GM21723 (cell line): Measurements from ENCODE around the gene SENP5.
"Not testable (repeated sequence)": the region's sequence is repeated elsewhere in the genome, so short reads cannot be mapped to it uniquely, and the experiment has no call there.

ENCODE experiments used
- ATAC-seq: cut with Tn5 transposase; IDR thresholded peaks from one replicate; pipeline ENCODE4 v1.9.1; 2021; ENCODE audit warnings: mild to moderate bottlenecking, moderate library complexity; ENCODE audit not compliant: unreplicated experiment

The SENP5 gene

DNA sequence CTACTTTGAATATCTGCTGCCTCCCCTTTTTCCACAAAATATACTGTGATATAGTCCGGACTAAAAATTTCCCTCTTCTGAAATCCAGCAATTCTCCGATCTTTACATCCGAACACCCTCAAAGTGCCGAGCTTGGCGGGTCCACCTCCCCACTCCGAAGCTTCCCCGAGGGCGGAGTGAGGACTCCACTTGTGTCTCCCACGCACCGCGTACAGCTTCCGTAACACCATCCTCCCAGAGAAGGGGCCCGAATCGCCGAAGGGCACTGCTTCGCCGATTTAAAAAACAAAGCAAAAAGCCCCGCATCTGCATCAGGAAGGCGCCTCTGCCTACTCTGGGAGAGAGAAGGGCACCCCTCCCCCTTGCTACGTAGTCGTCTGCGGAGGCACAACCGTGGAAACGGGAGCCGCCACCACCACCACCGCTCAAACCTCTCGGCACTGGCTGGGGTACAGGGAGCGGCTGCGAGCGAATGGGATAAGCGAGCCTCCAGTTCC is 74.1 kb downstream of the SENP5 start:
- peak; percentile 35 for ATAC-seq

GRCh38 chr3:196942226-196942914 is 74.7 kb downstream of the SENP5 start, which contains the start of gene NCBP2:
TSS of gene NCBP2 (minus strand) at chr3:196942528. CDS start at chr3:196942503, 25 bp downstream.
- ATAC-seq = peak; percentile 92

DNA sequence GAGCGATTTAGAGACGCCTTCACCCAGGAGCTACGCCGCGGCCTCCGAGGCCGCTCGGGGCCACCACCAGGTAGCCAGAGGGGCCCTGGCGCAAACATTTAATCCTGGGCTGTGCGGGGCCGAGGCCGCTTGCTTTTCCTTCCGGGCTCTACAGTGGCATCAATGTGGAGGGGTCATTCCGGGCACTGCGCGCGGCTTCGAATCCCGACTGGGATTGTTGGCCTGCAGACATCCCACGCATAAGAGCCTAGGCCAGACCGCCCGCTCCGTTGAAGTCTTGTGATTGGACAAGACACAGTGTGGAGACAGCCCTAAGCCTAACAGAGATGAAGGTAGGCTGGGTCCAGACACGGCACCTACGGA is 75.2 kb downstream of the SENP5 start:
- ATAC-seq = peak; percentile 12

DNA sequence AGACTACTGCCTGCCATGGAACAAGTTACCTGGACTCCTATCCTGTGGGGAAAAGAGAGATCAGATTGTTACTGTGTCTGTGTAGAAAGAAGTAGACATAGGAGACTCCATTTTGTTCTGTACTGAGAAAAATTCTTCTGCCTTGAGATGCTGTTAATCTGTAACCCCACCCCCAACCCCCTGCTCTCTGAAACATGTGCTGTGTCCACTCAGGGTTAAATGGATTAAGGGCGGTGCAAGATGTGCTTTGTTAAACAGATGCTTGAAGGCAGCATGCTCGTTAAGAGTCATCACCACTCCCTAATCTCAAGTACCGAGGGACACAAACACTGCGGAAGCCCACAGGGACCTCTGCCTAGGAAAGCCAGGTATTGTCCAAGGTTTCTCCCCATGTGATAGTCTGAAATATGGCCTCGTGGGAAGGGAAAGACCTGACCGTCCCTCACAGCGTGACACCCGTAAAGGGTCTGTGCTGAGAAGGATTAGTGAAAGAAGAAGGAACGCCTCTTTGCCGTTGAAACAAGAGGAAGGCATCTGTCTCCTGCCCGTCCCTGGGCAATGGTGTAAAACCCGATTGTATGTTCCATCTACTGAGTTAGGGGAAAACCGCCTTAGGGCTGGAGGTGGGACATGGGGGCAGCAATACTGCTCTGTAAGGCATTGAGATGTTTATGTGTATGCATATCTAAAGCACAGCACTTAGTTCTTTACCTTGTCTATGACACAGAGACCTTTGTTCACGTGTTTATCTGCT is 76.5 kb downstream of the SENP5 start:
- not testable (repeated sequence) for ATAC-seq

DNA sequence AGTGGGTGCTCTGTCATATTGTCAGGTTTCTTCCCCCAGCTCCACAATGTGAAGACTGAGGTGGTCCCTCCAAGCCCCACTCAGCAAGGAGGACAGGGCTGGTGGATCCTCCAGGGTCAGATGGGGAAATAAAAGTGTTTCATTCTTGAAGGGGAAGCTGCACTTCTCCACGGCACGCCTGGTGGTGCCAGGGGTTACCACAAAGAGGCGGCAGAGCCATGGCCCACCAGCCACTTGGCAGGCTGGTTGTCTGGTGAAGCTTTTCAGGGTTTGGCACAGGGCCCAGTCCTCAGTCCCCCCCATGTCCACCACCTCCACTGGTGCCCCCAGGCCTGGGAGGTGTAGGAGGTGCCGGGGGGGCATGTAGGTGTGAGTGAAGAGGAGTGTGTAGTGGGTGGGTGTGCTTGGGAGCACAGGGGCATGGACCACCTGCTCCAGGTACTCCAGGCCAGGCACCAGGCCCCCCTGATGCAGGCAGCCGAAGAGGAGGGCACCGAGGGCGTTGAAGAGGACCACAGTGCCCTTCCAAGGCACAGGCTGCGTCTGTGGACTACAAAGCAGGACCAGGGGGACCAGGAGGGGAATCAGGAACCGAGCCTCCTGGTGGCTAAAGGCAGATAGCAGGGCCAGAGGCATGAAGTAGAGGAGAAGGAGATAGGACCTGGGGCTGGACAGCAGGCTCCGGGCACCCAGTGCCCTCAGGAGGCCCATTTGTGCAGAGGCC is 79.6 kb downstream of the SENP5 start:
- no peak for ATAC-seq

DNA sequence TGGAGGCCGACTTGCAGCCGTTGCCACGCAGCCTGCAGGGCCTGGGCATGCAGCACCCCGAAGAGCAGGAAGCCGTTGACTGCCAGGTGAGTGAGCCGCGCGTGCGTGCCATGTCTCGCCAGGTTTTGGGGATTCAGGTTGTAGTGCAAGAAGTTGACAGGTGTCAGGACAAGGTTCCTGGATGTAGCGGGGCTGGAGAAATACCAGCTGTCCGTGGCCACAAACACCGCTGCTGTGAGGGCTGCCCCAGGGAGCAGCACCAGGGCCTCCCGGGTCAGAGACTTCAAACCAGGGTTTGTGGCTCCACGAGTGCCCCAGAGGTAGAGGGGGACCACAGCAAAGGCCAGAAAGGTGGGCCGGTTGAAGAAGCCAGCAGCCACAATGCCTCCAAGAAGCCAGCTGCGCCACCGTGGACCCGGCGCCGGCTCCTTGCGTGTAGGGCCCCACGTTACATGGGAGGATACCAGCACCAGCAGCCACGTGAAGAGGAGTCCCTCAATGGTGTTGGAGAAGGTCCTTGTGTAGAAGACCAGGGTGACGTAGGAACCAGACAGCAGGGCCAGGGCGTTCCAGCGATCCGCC is 80.2 kb downstream of the SENP5 start:
- ATAC-seq = no peak

DNA sequence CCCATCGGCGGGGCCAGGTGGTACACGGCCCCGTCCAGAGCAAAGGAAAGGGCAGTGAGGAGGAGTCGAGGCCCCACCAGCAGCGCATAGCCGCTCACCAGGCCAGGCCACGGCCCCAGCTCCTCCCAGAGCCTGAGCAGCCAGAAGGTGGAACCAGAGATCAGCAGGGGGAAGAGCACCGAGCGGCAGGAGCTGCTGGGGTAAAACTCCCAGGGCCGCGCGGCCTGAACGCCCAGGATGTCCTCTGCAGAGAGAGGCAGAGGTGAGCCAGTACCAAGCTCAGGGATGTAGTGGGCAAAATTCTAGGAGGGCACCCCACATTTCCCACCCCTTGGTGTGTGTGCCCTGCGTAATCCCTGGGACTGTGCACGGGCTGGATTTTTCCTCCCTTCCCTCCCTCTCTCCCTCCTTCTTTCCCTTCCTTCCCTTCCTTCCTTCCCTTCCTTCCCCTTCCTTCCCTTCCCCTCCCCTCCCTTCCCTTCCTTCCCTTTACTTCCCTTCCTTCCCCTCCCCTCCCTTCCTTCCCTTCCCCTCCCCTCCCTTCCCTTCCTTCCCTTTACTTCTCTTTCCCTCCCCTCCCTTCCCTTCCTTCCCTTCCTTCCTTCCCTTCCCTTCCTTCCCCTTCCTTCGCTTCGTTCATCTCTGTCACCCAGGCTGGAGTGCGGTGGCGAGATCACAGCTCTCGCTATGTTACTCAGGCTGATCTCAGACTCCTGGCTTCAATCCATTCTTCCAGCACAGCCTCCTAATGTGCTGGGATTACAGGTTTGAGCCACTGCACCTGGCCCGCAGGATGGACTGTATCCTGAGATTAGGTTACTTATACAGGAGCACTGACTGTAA is 80.9 kb downstream of the SENP5 start:
- ATAC-seq = no peak

GRCh38 chr3:196949285-196949619 is 81.5 kb downstream of the SENP5 start:
- ATAC-seq = no peak

DNA sequence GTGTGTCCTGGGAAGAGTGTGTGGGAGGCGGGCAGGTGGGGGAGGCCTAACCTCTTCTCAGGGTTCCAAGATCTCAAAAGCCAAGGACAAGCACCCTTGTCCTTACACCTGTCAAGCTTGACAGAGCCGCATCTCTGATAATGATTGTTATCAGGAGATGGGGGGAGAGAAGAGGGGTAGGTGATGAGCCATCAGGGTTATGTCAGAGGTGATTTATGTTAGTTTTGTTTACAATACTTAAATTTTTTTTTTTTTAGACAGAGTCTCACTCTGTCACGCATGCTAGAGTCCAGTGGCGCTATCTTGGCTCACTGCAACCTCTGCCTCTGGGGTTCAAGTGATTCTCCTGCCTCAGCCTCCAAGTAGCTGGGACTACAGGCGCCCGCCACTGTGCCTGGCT is 82.0 kb downstream of the SENP5 start:
- no peak for ATAC-seq

- ATAC-seq = no peak
Measured at GRCh38 chr3:196951371-196951770, 83.7 kb downstream of the SENP5 start.

GRCh38 chr3:196954832-196955231 is 87.1 kb downstream of the SENP5 start:
- no peak for ATAC-seq

GRCh38 chr3:196962108-196962929 is 94.6 kb downstream of the SENP5 start:
- no peak for ATAC-seq

DNA sequence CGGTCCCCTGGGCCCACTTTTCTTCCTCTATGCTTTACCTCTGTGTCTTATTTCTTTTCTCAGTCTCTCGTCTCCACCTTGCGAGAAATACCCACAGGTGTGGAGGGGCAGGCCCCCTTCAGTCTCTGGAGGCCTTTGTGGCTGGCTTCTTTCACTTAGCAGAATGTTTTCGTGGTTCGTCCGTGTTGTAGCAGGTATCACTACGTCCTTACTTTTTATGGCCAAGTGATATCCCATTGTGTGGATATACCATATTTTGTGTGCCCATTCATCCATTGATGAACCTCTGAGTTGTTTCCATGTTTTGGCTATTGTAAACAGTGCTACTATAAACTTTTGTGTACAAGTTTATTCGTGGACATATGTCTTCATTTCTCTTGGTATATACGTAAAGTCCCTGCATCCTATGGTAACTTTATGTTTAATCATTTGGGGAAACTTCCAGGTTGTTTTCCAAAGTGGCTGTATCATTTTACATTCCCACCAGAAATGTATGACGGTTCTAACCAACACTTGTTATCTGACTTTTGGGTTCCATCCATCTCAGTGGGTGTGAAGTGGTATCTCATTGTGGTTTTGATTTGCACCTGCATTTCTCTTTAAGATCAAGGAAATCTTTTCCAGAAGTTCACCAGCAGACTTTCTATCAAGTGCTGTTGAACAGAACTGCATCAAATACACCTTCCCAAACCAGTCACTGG is 95.4 kb downstream of the SENP5 start:
- ATAC-seq = no peak

- no peak for ATAC-seq
Measured at GRCh38 chr3:196963631-196963953, 95.9 kb downstream of the SENP5 start.

GRCh38 chr3:196965112-196965803 is 97.5 kb downstream of the SENP5 start:
- no peak for ATAC-seq

- no peak for ATAC-seq
Measured at GRCh38 chr3:196965804-196966173, 98.1 kb downstream of the SENP5 start.

DNA sequence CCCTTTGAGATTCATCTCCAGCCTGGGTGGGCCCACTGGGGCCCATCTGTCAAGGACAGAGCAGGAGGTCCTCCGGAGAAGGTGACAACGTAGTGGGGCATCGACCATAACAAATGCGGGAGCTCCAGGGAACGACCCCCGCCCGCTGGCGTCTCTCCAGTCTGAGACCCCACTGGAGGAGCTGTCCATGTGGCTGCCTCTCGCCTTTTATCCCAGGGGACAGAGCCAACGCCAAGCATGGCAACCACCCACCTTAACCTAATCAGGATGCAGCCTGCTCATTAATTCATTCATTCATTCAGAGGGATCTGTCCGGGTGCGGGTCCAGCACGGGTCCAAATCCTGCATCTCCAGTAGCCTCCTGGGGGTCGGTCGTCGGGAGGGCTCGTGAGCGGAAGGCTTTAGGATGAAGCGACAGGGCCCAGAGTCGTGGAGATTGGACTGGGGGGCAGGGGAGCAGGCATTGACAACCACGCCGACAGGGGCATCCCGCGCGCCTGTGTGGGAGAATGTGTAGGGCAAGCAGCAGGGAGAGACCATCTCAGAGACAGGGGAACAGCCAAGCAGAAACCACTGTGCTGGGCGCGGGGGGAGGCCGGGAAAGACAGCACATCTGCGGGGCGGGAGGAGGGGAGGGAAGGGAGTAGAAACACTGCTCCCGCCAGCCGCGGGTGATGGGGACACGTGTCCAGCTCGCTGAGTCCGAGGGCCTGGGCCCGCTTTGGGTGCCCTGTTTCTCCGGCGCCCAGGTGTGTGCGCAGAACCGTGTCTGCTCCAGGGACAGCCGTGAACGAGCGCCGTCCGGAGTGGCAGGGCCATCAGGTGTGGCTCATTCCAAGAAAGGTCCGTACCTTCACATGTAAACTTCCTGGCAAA is 99.0 kb downstream of the SENP5 start:
- ATAC-seq = no peak
